TTC549 (cell line): ENCODE measurements around the gene NT5C1B.

Experiments
- FAIRE-seq: peaks from 2 replicates; lab custom pipeline; 2012; peaks lifted over from hg19 to GRCh38; lab: Jason Lieb, UNC

NT5C1B gene

DNA sequence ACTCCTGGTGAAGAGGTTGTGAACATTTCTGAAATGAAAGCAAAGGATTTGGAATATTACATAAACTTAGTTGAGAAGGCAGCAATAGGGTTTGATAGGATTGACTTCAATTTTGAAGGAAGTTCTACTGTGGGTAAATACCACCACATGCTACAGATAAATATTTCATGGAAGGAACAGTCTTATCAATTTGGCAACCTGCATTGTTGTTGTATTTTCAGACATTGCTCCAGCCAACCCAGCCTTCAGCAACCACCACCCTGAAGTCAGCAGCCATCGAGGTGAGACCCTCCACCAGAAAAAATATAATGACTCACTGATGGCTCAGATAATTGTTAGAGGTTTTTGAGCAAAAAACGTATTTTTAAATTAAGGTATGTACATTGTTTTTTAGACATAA, 38.9 kb downstream of the NT5C1B start:
- FAIRE-seq: no peak

- no peak for FAIRE-seq
Measured at GRCh38 chr2:18549083-18549482, 40.3 kb downstream of the NT5C1B start.

GRCh38 chr2:18548621-18549020, 40.7 kb downstream of the NT5C1B start:
- FAIRE-seq: no peak

DNA sequence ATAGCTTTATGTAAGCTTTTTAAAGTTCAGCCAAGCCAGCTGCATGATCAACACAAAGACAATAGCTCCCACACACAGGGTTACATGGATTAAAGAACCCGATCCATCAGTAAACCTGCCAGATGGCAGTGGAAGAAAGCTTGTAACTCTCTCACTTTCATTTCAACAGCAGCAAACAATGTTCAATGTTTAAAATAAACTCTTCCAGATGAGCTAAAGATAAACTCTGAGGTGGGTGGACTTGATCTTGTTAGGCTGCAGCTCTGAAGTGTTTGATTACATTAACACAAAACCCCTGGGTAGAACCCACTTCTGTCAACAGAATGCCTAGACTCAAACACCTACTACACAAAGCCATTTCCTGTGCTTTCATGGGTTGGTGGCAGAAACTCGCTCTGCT, 42.8 kb downstream of the NT5C1B start:
- FAIRE-seq: no peak

- no peak for FAIRE-seq
Measured at GRCh38 chr2:18545384-18545783, 44.0 kb downstream of the NT5C1B start.

GRCh38 chr2:18544171-18544570, 45.2 kb downstream of the NT5C1B start:
- no peak for FAIRE-seq

DNA sequence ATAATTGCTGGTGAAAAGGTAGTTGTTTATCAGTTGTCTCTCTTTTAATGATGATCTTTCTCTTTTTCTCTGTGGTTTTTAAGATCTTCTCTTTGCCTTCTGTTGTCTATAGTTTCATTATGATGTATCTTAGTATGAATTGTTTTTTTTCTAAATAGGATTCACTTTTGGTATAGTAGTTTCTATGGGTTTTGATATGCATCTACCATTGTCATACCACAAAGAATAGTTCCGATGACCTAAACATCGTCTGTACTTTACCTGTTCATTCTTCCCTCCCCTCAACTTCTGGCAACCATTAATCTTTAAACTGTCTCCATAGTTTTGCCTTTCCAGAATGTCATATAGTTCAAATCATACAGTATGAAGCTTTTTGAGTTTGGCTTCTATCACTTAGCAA, 48.5 kb downstream of the NT5C1B start:
- FAIRE-seq: no peak

DNA sequence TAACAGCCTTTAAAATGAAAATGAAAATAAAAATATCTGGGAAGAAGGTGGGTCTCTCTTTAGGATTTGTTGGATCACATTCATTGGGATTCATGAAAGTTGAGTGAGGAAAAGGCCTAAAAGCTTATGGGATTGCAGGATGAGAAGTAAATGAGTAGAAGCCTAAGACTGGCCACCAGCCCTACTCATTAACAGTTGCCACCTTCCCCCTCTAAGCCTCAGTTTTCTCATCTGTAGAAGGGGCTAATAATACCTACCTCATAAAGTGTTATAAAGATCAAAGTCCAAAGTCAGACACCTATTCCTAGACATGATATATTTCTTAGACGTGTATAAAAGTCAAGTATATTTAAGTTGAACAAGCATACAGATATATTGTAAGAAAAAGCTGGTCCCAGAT, 52.7 kb downstream of the NT5C1B start:
- FAIRE-seq: no peak

GRCh38 chr2:18536100-18536499, 53.3 kb downstream of the NT5C1B start:
- no peak for FAIRE-seq

- no peak for FAIRE-seq
Measured at GRCh38 chr2:18531194-18531593, 58.2 kb downstream of the NT5C1B start.

GRCh38 chr2:18527822-18528221, 61.5 kb downstream of the NT5C1B start:
- no peak for FAIRE-seq

DNA sequence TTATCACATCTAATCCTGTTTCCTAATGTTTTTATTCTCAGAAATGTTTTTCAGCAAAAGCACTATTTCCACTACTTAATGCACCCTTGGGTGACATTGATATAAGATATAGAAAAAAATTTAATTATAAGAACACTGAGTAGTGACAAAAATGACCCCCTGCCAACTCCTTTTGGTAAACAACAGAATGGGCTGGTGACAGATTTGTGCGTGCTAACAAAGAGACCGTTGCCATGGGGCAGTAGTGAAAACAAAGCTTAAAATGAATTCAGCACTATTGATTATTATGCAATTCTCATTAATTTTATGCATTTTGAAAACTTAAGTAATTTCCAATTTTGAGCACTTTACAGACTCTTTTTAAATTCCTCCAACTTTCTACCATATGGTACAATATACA, 62.0 kb downstream of the NT5C1B start:
- FAIRE-seq: no peak

DNA sequence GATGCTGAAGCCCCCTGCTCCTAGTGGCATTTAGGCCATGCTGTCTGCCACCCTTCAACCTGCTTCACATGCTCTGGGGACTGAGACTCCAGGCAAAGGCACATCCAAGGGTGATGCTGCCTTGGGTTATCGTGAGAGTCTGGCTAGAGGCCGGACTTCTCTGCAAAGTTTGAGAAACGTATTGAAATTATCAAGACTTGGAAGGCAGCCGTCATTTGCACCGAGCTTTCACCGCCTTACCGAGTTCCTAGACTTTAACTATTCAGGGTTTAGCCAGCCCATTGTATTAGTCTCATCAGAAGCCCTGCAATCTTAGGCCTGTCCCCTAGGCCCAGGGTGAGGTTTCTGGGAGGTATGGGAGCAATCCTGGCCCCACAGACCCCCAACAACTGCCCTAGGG, 62.9 kb downstream of the NT5C1B start:
- FAIRE-seq: no peak

- FAIRE-seq: no peak
Measured at GRCh38 chr2:18525852-18526251, 63.5 kb downstream of the NT5C1B start.

DNA sequence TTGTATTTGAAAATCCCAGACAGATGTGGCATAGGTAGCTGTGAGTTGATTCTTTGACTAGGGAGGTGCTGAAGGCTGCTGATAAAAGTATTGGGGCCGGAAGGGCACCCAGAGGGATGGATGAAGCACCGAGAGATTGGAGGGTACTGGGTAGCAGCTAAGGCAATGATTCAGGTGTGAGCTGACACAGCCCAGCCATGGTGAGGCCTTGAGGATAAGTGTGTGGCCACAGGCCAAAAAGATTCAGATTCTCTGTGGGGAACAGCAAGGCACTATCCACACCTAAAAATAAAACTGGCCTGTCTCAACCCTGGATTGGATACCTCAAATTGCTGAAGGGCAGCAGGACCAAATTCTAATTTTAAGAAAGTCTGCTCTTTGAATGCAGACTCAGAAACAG, 64.1 kb downstream of the NT5C1B start:
- FAIRE-seq: no peak

- FAIRE-seq: no peak
Measured at GRCh38 chr2:18522484-18523146, 66.8 kb downstream of the NT5C1B start.

DNA sequence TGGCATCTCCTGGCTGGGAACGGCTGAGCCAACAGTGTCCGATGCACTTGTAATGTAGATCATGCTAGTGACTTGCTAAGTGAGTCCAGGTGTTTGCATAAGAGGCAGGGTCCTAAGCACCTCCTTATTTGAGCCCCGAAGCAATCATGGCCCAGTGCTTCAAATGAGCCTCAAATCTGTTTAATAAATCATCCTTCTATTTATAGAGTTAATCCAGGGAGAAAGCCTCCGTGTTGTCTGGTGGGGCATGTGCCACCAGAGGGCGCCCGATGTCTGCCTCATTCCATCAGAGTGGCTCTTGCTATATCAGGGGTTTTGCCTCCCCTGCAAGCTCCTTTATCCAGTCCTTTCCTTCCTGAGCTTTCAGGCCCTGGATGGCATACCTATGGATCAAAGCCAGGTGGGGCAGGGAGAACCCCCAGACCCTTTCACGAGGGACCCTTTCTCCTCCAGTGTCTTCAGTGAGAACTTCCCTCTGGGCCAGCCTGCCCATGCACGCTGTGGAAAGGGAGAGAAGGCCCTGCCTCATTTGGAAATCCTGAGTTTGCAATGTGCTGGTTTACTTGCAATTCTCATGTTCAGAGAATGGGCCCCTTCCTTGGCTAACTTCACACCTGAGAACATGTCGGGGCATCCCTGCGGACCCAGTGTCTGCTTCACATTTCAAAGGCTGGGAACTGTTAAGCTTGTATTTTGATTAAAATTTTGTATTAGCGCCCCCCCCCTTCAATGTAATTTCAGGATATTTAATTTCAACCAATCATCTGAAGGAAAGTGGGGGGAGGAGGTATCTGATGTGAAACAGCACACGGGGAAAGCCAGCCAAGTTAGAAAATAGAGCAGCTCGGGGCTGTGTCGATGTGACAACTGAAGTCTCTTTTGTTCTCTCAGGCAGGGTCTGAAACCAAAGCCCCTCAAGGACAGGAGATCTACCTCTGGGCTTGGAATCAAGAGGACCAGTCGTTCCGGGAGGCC, 68.6 kb downstream of the NT5C1B start:
- FAIRE-seq: no peak

GRCh38 chr2:18519914-18520450, 69.4 kb downstream of the NT5C1B start:
- no peak for FAIRE-seq

DNA sequence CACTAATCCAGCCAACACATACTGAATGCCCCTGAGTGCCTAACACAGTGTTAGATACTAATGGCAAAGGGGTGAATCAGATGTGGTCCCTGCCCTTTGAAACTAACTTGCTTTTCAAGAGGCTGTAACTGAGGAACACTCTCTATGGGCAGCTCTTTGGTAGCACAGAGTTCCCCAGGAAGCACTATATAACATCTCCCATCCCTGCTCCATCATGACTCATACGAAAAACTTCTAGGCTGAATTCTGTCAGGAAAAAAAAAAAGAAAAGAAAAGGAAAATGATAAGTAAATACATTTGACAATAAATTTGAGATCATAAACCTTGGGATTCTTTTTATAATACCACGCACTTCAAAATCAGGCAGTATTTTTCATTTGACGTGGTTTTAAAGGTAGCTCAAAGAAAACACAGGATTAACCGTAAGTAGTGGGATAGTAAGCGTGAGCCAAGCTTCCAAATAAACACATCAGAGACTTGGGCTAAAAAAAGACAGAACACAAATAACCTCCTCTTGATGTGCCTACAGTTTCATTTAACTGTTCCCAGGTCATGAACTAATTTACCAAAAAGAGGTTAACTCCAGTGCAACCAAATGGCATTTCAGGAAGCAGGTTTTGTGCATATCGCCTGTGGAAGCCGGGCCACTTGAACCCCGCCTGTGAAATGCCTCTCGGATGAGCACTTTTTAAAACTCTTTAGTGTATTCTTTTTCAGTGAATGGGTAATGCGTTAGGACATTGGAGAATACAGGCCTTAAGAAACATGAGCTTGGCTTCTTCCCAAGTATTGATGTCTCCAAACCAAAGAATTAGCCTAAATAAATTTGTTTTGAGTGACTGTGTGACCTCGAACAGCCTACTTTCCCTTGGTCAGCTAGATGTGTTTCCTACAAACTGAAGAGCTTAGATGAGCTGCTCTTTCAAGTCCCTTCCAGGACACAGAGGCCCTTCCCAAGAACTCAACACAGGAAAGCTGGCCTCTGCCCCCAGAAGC, 71.0 kb downstream of the NT5C1B start:
- no peak for FAIRE-seq

GRCh38 chr2:18517386-18517785, 72.0 kb downstream of the NT5C1B start:
- no peak for FAIRE-seq

DNA sequence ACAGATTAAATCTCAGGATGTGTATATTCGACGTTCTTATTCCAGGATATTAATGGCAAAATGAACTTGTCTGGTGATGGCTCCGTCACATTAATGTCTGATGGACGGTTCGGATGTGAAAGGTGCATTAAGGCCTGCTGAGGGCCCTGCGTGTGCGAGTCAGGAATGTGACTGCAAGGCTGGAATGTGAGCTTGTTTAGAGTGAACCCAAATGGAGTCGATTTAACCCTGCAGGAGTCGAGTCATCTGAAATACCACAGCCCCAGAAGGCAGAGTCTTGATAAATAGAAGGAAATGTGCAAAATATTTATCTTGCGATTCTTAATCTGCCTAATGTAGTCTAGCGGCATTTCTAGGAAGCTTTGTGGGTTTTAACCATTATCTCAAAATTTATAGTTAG, 73.3 kb downstream of the NT5C1B start:
- no peak for FAIRE-seq
